ENCODE results near the gene KLHL15. TPM values are rescaled to one million over a fixed set of nuclear protein-coding genes. Genes with fewer than 3 reads are reported as not detected.

KLHL15 gene
- total RNA-seq, 5 donors from 2014 or later (not counting 1 experiment from before 2014, with no cell fraction given): 7.1 to 21.1 (median 8.0) TPM

DNA sequence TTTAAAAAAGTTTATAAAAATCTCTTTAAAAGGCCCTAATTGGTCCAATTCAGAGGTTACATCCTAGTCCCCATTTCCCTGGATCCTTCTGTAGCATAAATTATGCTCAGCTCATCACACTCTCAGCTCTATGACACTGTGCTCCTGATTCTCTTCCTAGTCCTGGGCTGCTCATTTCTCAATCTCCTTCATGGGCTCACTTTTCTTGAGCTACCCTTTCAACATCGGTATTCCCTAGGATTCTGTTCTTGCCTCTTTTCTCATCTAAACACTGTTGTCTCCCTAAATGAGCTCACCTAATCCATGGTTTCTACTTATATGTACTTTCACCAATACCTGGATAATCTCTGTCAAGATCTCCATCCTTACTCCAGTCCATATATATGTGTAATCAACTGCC is 14.7 kb downstream of the KLHL15 start:
- H3K4me3 Mint-ChIP-seq: no peak overlapping the region
- H3K27ac ChIP-seq (ENCODE audit: low read length): no peak overlapping the region
- H3K9me3 Mint-ChIP-seq: no peaks in the 10 kb centered on the region
- ChIA-PET CTCF (interaction anchor here (0.5 to 1.5 kb wide), 4 partner anchors 20 to 223 kb away, joined by 3 to 7 read pairs (median 4); partner anchors contain the start of gene EIF2S3 (in 1 of the 2)), POLR2A (interaction anchor here in 1 of 2 donors (0.6 kb wide), 2 partner anchors 24 to 346 kb away, joined by 3 to 6 read pairs; no protein-coding TSS in a partner anchor)
- WGBS (ENCODE audit: insufficient coverage): 88% methylated on average over 1 of the region's 1 CpG
- no peak for ATAC-seq (replicated peaks in 1 of 4)
- no peak overlapping the region for H3K4me3 ChIP-seq (ENCODE audit: control insufficient read depth in 1 of 2, extremely low read depth in 1 of 2, low read length in 1 of 2)
- H3K4me1 ChIP-seq (ENCODE audit: control insufficient read depth in 1 of 2, extremely low read depth in 1 of 2, insufficient read depth in 2 of 2, low read length in 2 of 2): peaks cover 4 to 13% of the 10 kb centered on the region in 2 experiments
- no peaks in the 10 kb centered on the region for H3K9me3 ChIP-seq
- no peak overlapping the region for H3K27ac Mint-ChIP-seq
- H3K27me3 ChIP-seq (replicated peaks in 1 of 2; ENCODE audit: control insufficient read depth in 2 of 2, extremely low read depth in 1 of 2, insufficient read depth in 2 of 2, low read length in 1 of 2): no peaks in the 10 kb centered on the region
- H3K36me3 ChIP-seq (ENCODE audit: control insufficient read depth in 2 of 2, extremely low read depth in 1 of 2, insufficient read depth in 1 of 2, low read length in 1 of 2): peaks cover 0 to 2% of the 10 kb centered on the region in 2 donors
- H3K27me3 Mint-ChIP-seq: peaks cover 0 to 19% of the 10 kb centered on the region in 2 donors
- peaks cover 23% of the 10 kb centered on the region for H3K36me3 Mint-ChIP-seq
- no peak for DNase-seq
- H3K4me1 Mint-ChIP-seq: peaks cover 30 to 41% (median 36%) of the 10 kb centered on the region in 3 donors

DNA sequence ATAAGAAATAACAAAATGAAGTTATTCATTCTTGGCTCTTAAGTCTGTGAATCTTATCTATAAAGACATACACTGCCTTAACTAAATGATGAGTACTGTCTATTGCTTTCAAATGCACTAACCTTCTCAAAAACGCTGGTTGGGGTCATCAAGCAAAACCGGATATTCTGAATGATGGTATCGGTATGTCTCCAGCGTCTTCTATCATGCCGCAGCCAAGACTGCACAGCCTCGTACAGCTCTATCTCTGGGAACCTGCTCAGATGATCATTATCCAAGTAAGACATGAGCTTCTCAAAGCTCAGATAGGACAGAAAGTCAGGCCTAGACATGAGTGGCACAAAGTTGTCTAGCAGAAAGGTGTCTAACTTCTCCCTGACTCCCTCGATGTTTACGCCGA is 21.1 kb downstream of the KLHL15 start:
- Histone ChIP-seq H3K4me3 (ENCODE audit: control insufficient read depth in 1 of 2, extremely low read depth in 1 of 2, low read length in 1 of 2) (no peak overlapping the region), H3K36me3 (ENCODE audit: control insufficient read depth in 2 of 2, extremely low read depth in 1 of 2, insufficient read depth in 1 of 2, low read length in 1 of 2) (peaks cover 0 to 12% of the 10 kb centered on the region in 2 donors), H3K4me1 (ENCODE audit: control insufficient read depth in 1 of 2, extremely low read depth in 1 of 2, insufficient read depth in 2 of 2, low read length in 2 of 2) (no peaks in the 10 kb centered on the region), H3K9me3 (no peaks in the 10 kb centered on the region), H3K27me3 (replicated peaks in 1 of 2; ENCODE audit: control insufficient read depth in 2 of 2, extremely low read depth in 1 of 2, insufficient read depth in 2 of 2, low read length in 1 of 2) (no peaks in the 10 kb centered on the region), H3K27ac (ENCODE audit: low read length) (no peak overlapping the region)
- 93% methylated on average over 5 of the region's 9 CpGs for WGBS (ENCODE audit: insufficient coverage)
- ATAC-seq (replicated peaks in 1 of 4): no peak
- peaks cover 16 to 27% (median 24%) of the 10 kb centered on the region in 3 donors for H3K4me1 Mint-ChIP-seq
- H3K27me3 Mint-ChIP-seq: peaks cover 0 to 19% of the 10 kb centered on the region in 2 donors
- no peak for DNase-seq
- ChIA-PET POLR2A (interaction anchor here in 1 of 2 donors (0.5 kb wide), 1 partner anchor 48 kb away, joined by 3 read pairs; no protein-coding TSS in a partner anchor), CTCF (interaction anchor here in 1 of 2 donors (0.8 kb wide), 1 partner anchor 49 kb away, joined by 7 read pairs; the partner anchor contains the start of gene EIF2S3)
- no peak overlapping the region for H3K4me3 Mint-ChIP-seq
- peak overlapping the region in 1 of 2 donors; percentile 3 for H3K27ac Mint-ChIP-seq
- H3K9me3 Mint-ChIP-seq: no peaks in the 10 kb centered on the region
- peaks cover 32% of the 10 kb centered on the region for H3K36me3 Mint-ChIP-seq

DNA sequence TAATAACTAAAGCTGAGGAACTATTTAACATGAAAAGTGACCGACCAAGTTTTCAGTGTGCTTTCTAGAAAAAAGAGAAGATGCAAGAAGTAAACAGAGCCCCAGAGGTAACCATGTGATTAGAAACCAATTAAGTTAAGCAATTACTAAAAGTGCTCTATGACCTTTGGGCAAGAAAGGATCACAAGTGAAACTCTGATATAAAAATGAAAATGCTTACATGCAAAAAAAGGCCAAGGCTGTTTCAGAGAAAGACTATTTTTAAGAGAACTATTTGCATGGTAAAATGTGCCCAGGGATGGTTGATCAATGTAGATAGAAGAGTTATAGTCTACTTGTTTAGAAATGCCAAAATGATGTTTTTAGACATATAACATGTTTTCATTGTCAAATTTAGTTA is 22.0 kb downstream of the KLHL15 start:
- peaks cover 26% of the 10 kb centered on the region for H3K36me3 Mint-ChIP-seq
- H3K4me1 Mint-ChIP-seq: peaks cover 7 to 19% (median 16%) of the 10 kb centered on the region in 3 donors
- H3K4me3 Mint-ChIP-seq: no peak overlapping the region
- H3K27ac Mint-ChIP-seq: no peak overlapping the region
- POLR2A ChIA-PET: no interaction called here
- Histone ChIP-seq H3K27ac (ENCODE audit: low read length) (no peak overlapping the region), H3K4me3 (ENCODE audit: control insufficient read depth in 1 of 2, extremely low read depth in 1 of 2, low read length in 1 of 2) (no peak overlapping the region), H3K27me3 (replicated peaks in 1 of 2; ENCODE audit: control insufficient read depth in 2 of 2, extremely low read depth in 1 of 2, insufficient read depth in 2 of 2, low read length in 1 of 2) (no peaks in the 10 kb centered on the region), H3K9me3 (no peaks in the 10 kb centered on the region), H3K4me1 (ENCODE audit: control insufficient read depth in 1 of 2, extremely low read depth in 1 of 2, insufficient read depth in 2 of 2, low read length in 2 of 2) (no peaks in the 10 kb centered on the region), H3K36me3 (ENCODE audit: control insufficient read depth in 2 of 2, extremely low read depth in 1 of 2, insufficient read depth in 1 of 2, low read length in 1 of 2) (peaks cover 0 to 12% of the 10 kb centered on the region in 2 donors)
- no peaks in the 10 kb centered on the region for H3K9me3 Mint-ChIP-seq
- no CpG with 5 or more reads among the region's 1 CpG for WGBS (ENCODE audit: insufficient coverage)
- no peak for DNase-seq
- H3K27me3 Mint-ChIP-seq: peaks cover 0 to 13% of the 10 kb centered on the region in 2 donors
- ATAC-seq (replicated peaks in 1 of 4): no peak
- CTCF ChIA-PET: no interaction called here

DNA sequence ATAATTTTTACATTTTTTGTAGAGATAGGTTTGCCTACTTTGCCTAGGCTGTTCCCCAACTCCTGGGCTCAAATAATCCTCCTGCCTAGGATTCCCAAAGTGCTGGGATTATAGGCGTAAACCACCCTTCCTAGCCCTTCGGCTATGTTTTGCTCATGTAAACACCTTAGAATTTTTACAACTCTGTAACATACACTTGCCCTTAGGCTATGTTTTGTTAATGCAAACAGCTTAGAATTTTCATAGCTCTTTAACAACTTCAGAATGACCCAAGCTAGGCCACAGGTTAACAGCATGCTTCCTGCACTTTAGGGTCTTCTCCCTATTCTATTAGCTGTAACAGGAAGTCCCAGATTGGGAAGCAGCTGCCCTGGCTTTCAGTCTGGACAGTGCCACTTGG is 24.2 kb downstream of the KLHL15 start:
- Mint-ChIP-seq H3K36me3 (peaks cover 18% of the 10 kb centered on the region), H3K4me1 (peaks cover 4 to 9% (median 7%) of the 10 kb centered on the region in 3 donors), H3K9me3 (no peaks in the 10 kb centered on the region), H3K27me3 (peaks cover 0 to 3% of the 10 kb centered on the region in 2 donors), H3K27ac (no peak overlapping the region), H3K4me3 (no peak overlapping the region)
- DNase-seq (no peak), ATAC-seq (replicated peaks in 1 of 4) (no peak)
- POLR2A ChIA-PET: no interaction called here
- Histone ChIP-seq H3K4me3 (ENCODE audit: control insufficient read depth in 1 of 2, extremely low read depth in 1 of 2, low read length in 1 of 2) (no peak overlapping the region), H3K27me3 (replicated peaks in 1 of 2; ENCODE audit: control insufficient read depth in 2 of 2, extremely low read depth in 1 of 2, insufficient read depth in 2 of 2, low read length in 1 of 2) (no peaks in the 10 kb centered on the region), H3K36me3 (ENCODE audit: control insufficient read depth in 2 of 2, extremely low read depth in 1 of 2, insufficient read depth in 1 of 2, low read length in 1 of 2) (peaks cover 0 to 12% of the 10 kb centered on the region in 2 donors), H3K4me1 (ENCODE audit: control insufficient read depth in 1 of 2, extremely low read depth in 1 of 2, insufficient read depth in 2 of 2, low read length in 2 of 2) (no peaks in the 10 kb centered on the region), H3K9me3 (no peaks in the 10 kb centered on the region), H3K27ac (ENCODE audit: low read length) (no peak overlapping the region)
- no CpG with 5 or more reads among the region's 2 CpGs for WGBS (ENCODE audit: insufficient coverage)
- CTCF ChIA-PET: interaction anchor here in 1 of 2 donors (0.6 kb wide), 1 partner anchor 15 kb away, joined by 3 read pairs; no protein-coding TSS in a partner anchor

DNA sequence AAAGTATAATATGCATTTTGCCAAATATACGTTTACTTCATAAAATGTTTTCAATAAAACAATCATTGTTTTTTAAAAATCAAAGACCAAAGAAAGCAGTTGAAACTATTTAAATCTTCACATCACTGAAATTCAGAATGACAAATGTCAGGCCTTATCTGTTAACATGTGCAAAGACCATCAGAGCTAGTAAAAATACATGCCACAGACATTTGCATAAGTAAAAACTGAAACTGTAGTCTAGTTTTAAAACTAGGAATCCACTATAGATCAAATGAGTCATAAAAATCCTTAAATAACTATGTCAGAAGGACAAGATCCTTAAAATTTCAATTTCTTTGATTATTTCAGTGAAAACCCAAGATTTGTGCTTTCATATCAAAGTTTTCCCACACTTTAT is 24.8 kb downstream of the KLHL15 start:
- DNase-seq (no peak), ATAC-seq (replicated peaks in 1 of 4) (no peak)
- Mint-ChIP-seq H3K4me1 (peaks cover 4 to 9% (median 7%) of the 10 kb centered on the region in 3 donors), H3K9me3 (no peaks in the 10 kb centered on the region), H3K27me3 (peaks cover 0 to 3% of the 10 kb centered on the region in 2 donors), H3K36me3 (peaks cover 18% of the 10 kb centered on the region), H3K27ac (no peak overlapping the region), H3K4me3 (no peak overlapping the region)
- no CpG with 5 or more reads among the region's 1 CpG for WGBS (ENCODE audit: insufficient coverage)
- ChIA-PET POLR2A (no interaction called here), CTCF (no interaction called here)
- Histone ChIP-seq H3K27me3 (replicated peaks in 1 of 2; ENCODE audit: control insufficient read depth in 2 of 2, extremely low read depth in 1 of 2, insufficient read depth in 2 of 2, low read length in 1 of 2) (no peaks in the 10 kb centered on the region), H3K27ac (ENCODE audit: low read length) (no peak overlapping the region), H3K4me3 (ENCODE audit: control insufficient read depth in 1 of 2, extremely low read depth in 1 of 2, low read length in 1 of 2) (no peak overlapping the region), H3K36me3 (ENCODE audit: control insufficient read depth in 2 of 2, extremely low read depth in 1 of 2, insufficient read depth in 1 of 2, low read length in 1 of 2) (peaks cover 0 to 12% of the 10 kb centered on the region in 2 donors), H3K9me3 (no peaks in the 10 kb centered on the region), H3K4me1 (ENCODE audit: control insufficient read depth in 1 of 2, extremely low read depth in 1 of 2, insufficient read depth in 2 of 2, low read length in 2 of 2) (no peaks in the 10 kb centered on the region)

DNA sequence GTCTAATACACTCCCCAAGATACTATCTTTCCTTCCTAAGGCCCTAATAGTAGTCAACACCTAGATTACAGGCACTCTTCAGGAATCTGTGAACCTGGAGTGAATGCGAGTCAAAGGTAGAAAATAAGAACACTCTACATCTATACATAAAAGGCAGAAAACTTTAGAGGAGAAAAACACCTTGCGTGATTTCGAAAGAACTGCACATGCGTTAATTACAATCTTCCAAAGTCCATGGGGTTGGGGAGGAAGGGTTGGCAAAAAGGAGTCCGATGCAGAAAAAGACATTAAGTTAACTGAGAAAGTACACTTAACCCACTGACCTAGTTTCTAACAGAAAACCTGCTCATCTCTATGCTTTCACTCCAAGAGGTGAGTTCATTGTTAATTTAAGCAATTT is 27.3 kb downstream of the KLHL15 start:
- H3K9me3 Mint-ChIP-seq: no peaks in the 10 kb centered on the region
- H3K27ac ChIP-seq (ENCODE audit: low read length): no peak overlapping the region
- H3K27me3 Mint-ChIP-seq: peaks cover 0 to 3% of the 10 kb centered on the region in 2 donors
- DNase-seq (no peak), ATAC-seq (replicated peaks in 1 of 4) (no peak)
- ChIA-PET POLR2A (interaction anchor here in 1 of 2 donors (0.7 kb wide), 1 partner anchor 27 kb away, joined by 9 read pairs; no protein-coding TSS in a partner anchor), CTCF (no interaction called here)
- H3K36me3 ChIP-seq (ENCODE audit: control insufficient read depth in 2 of 2, extremely low read depth in 1 of 2, insufficient read depth in 1 of 2, low read length in 1 of 2): no peaks in the 10 kb centered on the region
- no peak overlapping the region for H3K4me3 Mint-ChIP-seq
- H3K4me1 Mint-ChIP-seq: peaks cover under 1 to 7% (median 4%) of the 10 kb centered on the region in 3 donors
- no CpG with 5 or more reads among the region's 5 CpGs for WGBS (ENCODE audit: insufficient coverage)
- no peaks in the 10 kb centered on the region for H3K4me1 ChIP-seq (ENCODE audit: control insufficient read depth in 1 of 2, extremely low read depth in 1 of 2, insufficient read depth in 2 of 2, low read length in 2 of 2)
- H3K27ac Mint-ChIP-seq: no peak overlapping the region
- no peak overlapping the region for H3K4me3 ChIP-seq (ENCODE audit: control insufficient read depth in 1 of 2, extremely low read depth in 1 of 2, low read length in 1 of 2)
- no peaks in the 10 kb centered on the region for H3K27me3 ChIP-seq (replicated peaks in 1 of 2; ENCODE audit: control insufficient read depth in 2 of 2, extremely low read depth in 1 of 2, insufficient read depth in 2 of 2, low read length in 1 of 2)
- no peaks in the 10 kb centered on the region for H3K9me3 ChIP-seq
- peaks cover 7% of the 10 kb centered on the region for H3K36me3 Mint-ChIP-seq
